Measurements from ENCODE around the gene ST3GAL6. TPM values are rescaled to one million over a fixed set of nuclear protein-coding genes. Genes with fewer than 3 reads are reported as not detected.

ST3GAL6 gene
- total RNA-seq, 4 donors from 2014 or later, result 7.4 to 14.5 (median 9.9) TPM

GRCh38 chr3:98763819-98764418, 779 bp downstream of the ST3GAL6 start:
- H3K4me1 ChIP-seq, result peaks cover 46 to 48% of the 10 kb centered on the region in 2 donors
- no peaks in the 10 kb centered on the region for H3K9me3 ChIP-seq
- TF ChIP-seq, protein P1, sequence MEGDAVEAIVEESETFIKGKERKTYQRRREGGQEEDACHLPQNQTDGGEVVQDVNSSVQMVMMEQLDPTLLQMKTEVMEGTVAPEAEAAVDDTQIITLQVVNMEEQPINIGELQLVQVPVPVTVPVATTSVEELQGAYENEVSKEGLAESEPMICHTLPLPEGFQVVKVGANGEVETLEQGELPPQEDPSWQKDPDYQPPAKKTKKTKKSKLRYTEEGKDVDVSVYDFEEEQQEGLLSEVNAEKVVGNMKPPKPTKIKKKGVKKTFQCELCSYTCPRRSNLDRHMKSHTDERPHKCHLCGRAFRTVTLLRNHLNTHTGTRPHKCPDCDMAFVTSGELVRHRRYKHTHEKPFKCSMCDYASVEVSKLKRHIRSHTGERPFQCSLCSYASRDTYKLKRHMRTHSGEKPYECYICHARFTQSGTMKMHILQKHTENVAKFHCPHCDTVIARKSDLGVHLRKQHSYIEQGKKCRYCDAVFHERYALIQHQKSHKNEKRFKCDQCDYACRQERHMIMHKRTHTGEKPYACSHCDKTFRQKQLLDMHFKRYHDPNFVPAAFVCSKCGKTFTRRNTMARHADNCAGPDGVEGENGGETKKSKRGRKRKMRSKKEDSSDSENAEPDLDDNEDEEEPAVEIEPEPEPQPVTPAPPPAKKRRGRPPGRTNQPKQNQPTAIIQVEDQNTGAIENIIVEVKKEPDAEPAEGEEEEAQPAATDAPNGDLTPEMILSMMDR (IDR thresholded peaks at IDR 0.05), result no peak
- peak in 1 of 2 donors; percentile 8 for TF ChIP-seq POLR2A (IDR thresholded peaks at IDR 0.05)
- H3K27me3 ChIP-seq, result no peaks in the 10 kb centered on the region
- no peak overlapping the region for H3K4me3 ChIP-seq (replicated peaks in 1 of 3)
- WGBS, 2 donors, result 31 to 40% methylated on average over 5 of the region's 5 CpGs
- no peaks in the 10 kb centered on the region for H3K36me3 ChIP-seq
- DNase-seq, result no peak
- peak overlapping the region; percentile 45 to 83 (median 69) for H3K27ac ChIP-seq
- intact Hi-C loops (cut with DNase I), result no loop called here

DNA sequence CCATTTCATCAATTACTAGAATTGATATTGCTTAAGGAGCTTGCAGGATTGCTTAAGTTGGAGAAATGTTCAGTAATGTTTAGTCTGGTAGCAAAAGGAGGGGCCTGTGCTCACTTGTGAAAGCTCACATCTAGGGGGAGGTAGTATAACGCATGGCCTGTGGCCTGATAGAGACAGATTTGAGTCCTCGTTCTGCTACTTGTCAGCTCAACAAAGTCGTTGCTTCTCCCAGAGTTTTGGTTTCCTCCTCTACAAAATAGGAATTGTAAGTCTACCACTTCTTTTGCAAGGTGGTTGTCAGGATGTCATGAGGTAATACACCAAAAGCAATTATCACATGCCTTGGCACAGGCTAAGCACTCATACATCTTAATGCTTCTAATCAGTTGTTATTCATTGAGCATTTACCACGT, 1.3 kb downstream of the ST3GAL6 start:
- no peak for DNase-seq
- intact Hi-C loops (cut with DNase I), result no loop called here
- peaks cover 46 to 48% of the 10 kb centered on the region in 2 donors for H3K4me1 ChIP-seq
- no peaks in the 10 kb centered on the region for H3K36me3 ChIP-seq
- no peak overlapping the region for H3K4me3 ChIP-seq (replicated peaks in 1 of 3)
- whole genome bisulfite sequencing, 2 donors, result 20 to 25% methylated on average over 4 of the region's 4 CpGs
- H3K9me3 ChIP-seq, result no peaks in the 10 kb centered on the region
- H3K27ac ChIP-seq, result peak overlapping the region; percentile 45 to 83 (median 69)
- H3K27me3 ChIP-seq, result no peaks in the 10 kb centered on the region
- TF ChIP-seq, protein P1 (IDR thresholded peaks at IDR 0.05), result no peak
- peak in 1 of 2 donors; percentile 4 for TF ChIP-seq POLR2A (IDR thresholded peaks at IDR 0.05)

- no peak overlapping the region for H3K4me3 ChIP-seq (replicated peaks in 1 of 3)
- DNase-seq, result no peak
- 76 to 80% methylated on average over 4 of the region's 4 CpGs for WGBS, 2 donors
- intact Hi-C loops (cut with DNase I), result no loop called here
- peaks cover 55 to 56% of the 10 kb centered on the region in 2 donors for H3K4me1 ChIP-seq
- H3K27me3 ChIP-seq, result no peaks in the 10 kb centered on the region
- H3K27ac ChIP-seq, result peak overlapping the region in 1 of 3 donors; percentile 83
- TF ChIP-seq, protein P1 (IDR thresholded peaks at IDR 0.05), result no peak
- TF ChIP-seq POLR2A (IDR thresholded peaks at IDR 0.05), result no peak
- no peaks in the 10 kb centered on the region for H3K36me3 ChIP-seq
- H3K9me3 ChIP-seq, result no peaks in the 10 kb centered on the region
Measured at GRCh38 chr3:98765721-98766120, 2.6 kb downstream of the ST3GAL6 start.

- no peaks in the 10 kb centered on the region for H3K36me3 ChIP-seq
- peaks cover 50 to 53% of the 10 kb centered on the region in 2 donors for H3K4me1 ChIP-seq
- H3K27ac ChIP-seq, result peak overlapping the region in 1 of 3 donors; percentile 24
- intact Hi-C loops (cut with DNase I), result no loop called here
- no peaks in the 10 kb centered on the region for H3K27me3 ChIP-seq
- no peaks in the 10 kb centered on the region for H3K9me3 ChIP-seq
- H3K4me3 ChIP-seq (replicated peaks in 1 of 3), result no peak overlapping the region
- no peak for DNase-seq
- TF ChIP-seq, protein P1 (IDR thresholded peaks at IDR 0.05), result no peak
- no peak for TF ChIP-seq POLR2A (IDR thresholded peaks at IDR 0.05)
Measured at GRCh38 chr3:98766924-98767323, 3.8 kb downstream of the ST3GAL6 start.

GRCh38 chr3:98768961-98769360, 5.8 kb downstream of the ST3GAL6 start:
- Histone ChIP-seq H3K4me1 (peaks cover 30 to 34% of the 10 kb centered on the region in 2 donors), H3K27ac (no peak overlapping the region), H3K4me3 (replicated peaks in 1 of 3) (no peak overlapping the region), H3K9me3 (no peaks in the 10 kb centered on the region), H3K27me3 (no peaks in the 10 kb centered on the region), H3K36me3 (no peaks in the 10 kb centered on the region)
- no peak for TF ChIP-seq POLR2A (IDR thresholded peaks at IDR 0.05)
- TF ChIP-seq, protein P1 (IDR thresholded peaks at IDR 0.05), result no peak
- WGBS, 2 donors, result 71 to 75% methylated on average over 2 of the region's 2 CpGs
- intact Hi-C loops (cut with DNase I), result no loop called here
- no peak for DNase-seq

All from thyroid gland (tissue), 4 donors.